Calu3 (cell line): ENCODE measurements around the gene KLHDC3. TPM values are rescaled to one million over a fixed set of nuclear protein-coding genes. Genes with fewer than 3 reads are reported as not detected.

Experiments used
- BruUV-seq: library from RNA; stranded (reverse); fragments of 400-500 nt; replicated peaks from 2 replicates; lab custom pipeline; 2021; lab: Mats Ljungman, UMichigan
- CTCF ChIA-PET: fragments of 300-600 bp; sonication (Branson Sonifier 250); formaldehyde crosslinking; loops from one replicate; lab custom pipeline; 2022; ENCODE audit warnings: antibody characterized with exemption; lab: Charles Lee
- DNase-seq: peaks from one replicate; pipeline ENCODE4 v3.0.0; 2022
- H3K27ac Mint-ChIP-seq: one replicate; pipeline ENCODE4 v1.8.0; 2022; ENCODE audit warnings: mixed read lengths; ENCODE audit not compliant: unreplicated experiment
- H3K27me3 Mint-ChIP-seq: one replicate; pipeline ENCODE4 v1.8.0; 2022; ENCODE audit warnings: mixed read lengths; ENCODE audit not compliant: unreplicated experiment
- H3K36me3 Mint-ChIP-seq: one replicate; pipeline ENCODE4 v1.8.0; 2022; ENCODE audit warnings: mild to moderate bottlenecking, moderate library complexity, mixed read lengths; ENCODE audit not compliant: insufficient read depth, unreplicated experiment
- H3K4me1 Mint-ChIP-seq: one replicate; pipeline ENCODE4 v1.8.0; 2022; ENCODE audit warnings: mild to moderate bottlenecking, low read depth, mixed read lengths; ENCODE audit not compliant: unreplicated experiment
- H3K4me3 Mint-ChIP-seq: one replicate; pipeline ENCODE4 v1.8.0; 2022; ENCODE audit warnings: mild to moderate bottlenecking, low read depth, moderate library complexity, mixed read lengths; ENCODE audit not compliant: unreplicated experiment
- H3K9me3 Mint-ChIP-seq: one replicate; pipeline ENCODE4 v1.8.0; 2022; ENCODE audit warnings: low read depth, mixed read lengths; ENCODE audit not compliant: unreplicated experiment
- intact Hi-C: fragments of 100-400 bp; cut with micrococcal nuclease; formaldehyde crosslinking; loops from one replicate; pipeline ENCODE4 v1.10.0; 2022; ENCODE audit not compliant: unreplicated experiment
- total RNA-seq: library from RNA; stranded (reverse); gene quantifications from 2 replicates; pipeline ENCODE4 v1.2.3, GENCODE V29; 2022
- TF ChIP-seq, protein P1 (sequence below): fragments of 200-600 bp; IDR thresholded peaks from one replicate; pipeline ENCODE4 v1.8.0; 2022; ENCODE audit warnings: antibody characterized with exemption; ENCODE audit not compliant: unreplicated experiment

The KLHDC3 gene
- total RNA-seq, 1 experiment from 2014 or later: 85.9 TPM

GRCh38 chr6:43058531-43058930 is 44.5 kb downstream of the KLHDC3 start:
- Mint-ChIP-seq H3K27me3 (no peaks in the 10 kb centered on the region), H3K4me1 (peaks cover 27% of the 10 kb centered on the region), H3K36me3 (peaks cover 69% of the 10 kb centered on the region), H3K27ac (peak overlapping the region; percentile 83), H3K9me3 (no peaks in the 10 kb centered on the region), H3K4me3 (peak overlapping the region; percentile 90)
- intact Hi-C loops: no loop called here
- DNase-seq: no peak
- CTCF ChIA-PET: interaction anchor here (0.6 kb wide), 1 partner anchor 28 kb away, joined by 3 read pairs; no protein-coding TSS in a partner anchor
- no TSS peak for BruUV-seq
- TF ChIP-seq, protein P1, sequence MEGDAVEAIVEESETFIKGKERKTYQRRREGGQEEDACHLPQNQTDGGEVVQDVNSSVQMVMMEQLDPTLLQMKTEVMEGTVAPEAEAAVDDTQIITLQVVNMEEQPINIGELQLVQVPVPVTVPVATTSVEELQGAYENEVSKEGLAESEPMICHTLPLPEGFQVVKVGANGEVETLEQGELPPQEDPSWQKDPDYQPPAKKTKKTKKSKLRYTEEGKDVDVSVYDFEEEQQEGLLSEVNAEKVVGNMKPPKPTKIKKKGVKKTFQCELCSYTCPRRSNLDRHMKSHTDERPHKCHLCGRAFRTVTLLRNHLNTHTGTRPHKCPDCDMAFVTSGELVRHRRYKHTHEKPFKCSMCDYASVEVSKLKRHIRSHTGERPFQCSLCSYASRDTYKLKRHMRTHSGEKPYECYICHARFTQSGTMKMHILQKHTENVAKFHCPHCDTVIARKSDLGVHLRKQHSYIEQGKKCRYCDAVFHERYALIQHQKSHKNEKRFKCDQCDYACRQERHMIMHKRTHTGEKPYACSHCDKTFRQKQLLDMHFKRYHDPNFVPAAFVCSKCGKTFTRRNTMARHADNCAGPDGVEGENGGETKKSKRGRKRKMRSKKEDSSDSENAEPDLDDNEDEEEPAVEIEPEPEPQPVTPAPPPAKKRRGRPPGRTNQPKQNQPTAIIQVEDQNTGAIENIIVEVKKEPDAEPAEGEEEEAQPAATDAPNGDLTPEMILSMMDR: no peak

GRCh38 chr6:43059168-43060033 is 45.4 kb downstream of the KLHDC3 start, which contains the start of the genes KLC4 and MRPL2:
KLC4 (plus strand) TSS chr6:43059631; CDS start chr6:43061336, 1,705 bp downstream.
MRPL2 (minus strand) TSS chr6:43059434; CDS start chr6:43059381, 53 bp downstream.
- TF ChIP-seq, protein P1: no peak
- Mint-ChIP-seq H3K4me3 (peak within 1 kb of the TSS; percentile 90), H3K4me1 (peaks cover 27% of the 10 kb centered on the region), H3K36me3 (peaks cover 60% of the 10 kb centered on the region), H3K27ac (peak within 1 kb of the TSS; percentile 83), H3K27me3 (no peaks in the 10 kb centered on the region), H3K9me3 (no peaks in the 10 kb centered on the region)
- intact Hi-C loops: no loop called here
- no TSS peak for BruUV-seq
- CTCF ChIA-PET: interaction anchor here (0.5 to 2.7 kb wide), 15 partner anchors 12 to 279 kb away, joined by 3 to 20 read pairs (median 4); partner anchors contain the start of genes CUL9, KLHDC3 and MEA1
- DNase-seq: peak; percentile 99

- TF ChIP-seq, protein P1: no peak
- H3K27me3 Mint-ChIP-seq: no peaks in the 10 kb centered on the region
- H3K9me3 Mint-ChIP-seq: no peaks in the 10 kb centered on the region
- H3K27ac Mint-ChIP-seq: peak overlapping the region; percentile 83
- H3K4me3 Mint-ChIP-seq: peak overlapping the region; percentile 90
- intact Hi-C loops: no loop called here
- DNase-seq: peak; percentile 55
- TSS peak; percentile 51 for BruUV-seq
- peaks cover 27% of the 10 kb centered on the region for H3K4me1 Mint-ChIP-seq
- peaks cover 55% of the 10 kb centered on the region for H3K36me3 Mint-ChIP-seq
- CTCF ChIA-PET: interaction anchor here (0.7 to 2.7 kb wide), 7 partner anchors 11 to 278 kb away, joined by 3 to 20 read pairs (median 6); partner anchors contain the start of gene CUL9
Observed at GRCh38 chr6:43060034-43060754, 46.1 kb downstream of the KLHDC3 start.
